Stimulated activated naive CD8-positive, alpha-beta T cell treated with anti-CD3 and anti-CD28 coated beads, Interleukin-15, Interleukin-2, amounts not matched to agents 100 U/mL and 50 U/mL, for 24 hours (primary cell): ENCODE measurements around the gene PLEKHM3.

ENCODE experiments used
- ATAC-seq: fragments of 150-1000 bp; cut with Tn5 transposase; one replicate; pipeline ENCODE4 v1.10.0; 2021
- DNase-seq: peaks from one replicate; pipeline ENCODE4 v3.0.0; 2021

Gene PLEKHM3

GRCh38 chr2:207854484-207855440 is 170.6 kb downstream of the PLEKHM3 start:
- ATAC-seq = no peak

GRCh38 chr2:207852791-207853190 is 172.5 kb downstream of the PLEKHM3 start:
- no peak for ATAC-seq

More at GRCh38 chr2:207854484-207855440, 170.6 kb downstream of the PLEKHM3 start:
- no peak for DNase-seq

GRCh38 chr2:207849443-207849842 is 175.9 kb downstream of the PLEKHM3 start:
- DNase-seq = no peak
- no peak for ATAC-seq

More at GRCh38 chr2:207852791-207853190, 172.5 kb downstream of the PLEKHM3 start:
- DNase-seq = no peak

- no peak for ATAC-seq
Measured at GRCh38 chr2:207848545-207848928, 176.8 kb downstream of the PLEKHM3 start.

GRCh38 chr2:207847807-207848544 is 177.4 kb downstream of the PLEKHM3 start:
- DNase-seq = no peak
- no peak for ATAC-seq

More at GRCh38 chr2:207848545-207848928, 176.8 kb downstream of the PLEKHM3 start:
- DNase-seq = no peak

GRCh38 chr2:207847098-207847806 is 178.1 kb downstream of the PLEKHM3 start:
- ATAC-seq (no peak), DNase-seq (no peak)

- ATAC-seq (no peak), DNase-seq (no peak)
Measured at GRCh38 chr2:207845202-207845864, 180.0 kb downstream of the PLEKHM3 start.

GRCh38 chr2:207844648-207845047 is 180.7 kb downstream of the PLEKHM3 start:
- ATAC-seq = no peak
- DNase-seq = no peak

GRCh38 chr2:207840101-207840500 is 185.2 kb downstream of the PLEKHM3 start:
- DNase-seq (no peak), ATAC-seq (no peak)

- DNase-seq (no peak), ATAC-seq (no peak)
Measured at GRCh38 chr2:207839575-207839974, 185.8 kb downstream of the PLEKHM3 start.

- no peak for ATAC-seq
- DNase-seq = no peak
Measured at GRCh38 chr2:207839028-207839427, 186.3 kb downstream of the PLEKHM3 start.

GRCh38 chr2:207836521-207837133 is 188.7 kb downstream of the PLEKHM3 start:
- DNase-seq (no peak), ATAC-seq (no peak)

GRCh38 chr2:207835805-207836204 is 189.5 kb downstream of the PLEKHM3 start:
- DNase-seq (no peak), ATAC-seq (no peak)

GRCh38 chr2:207833251-207833751 is 192.0 kb downstream of the PLEKHM3 start:
- ATAC-seq (peak; percentile 65), DNase-seq (no peak)

- ATAC-seq = no peak
- DNase-seq = no peak
Measured at GRCh38 chr2:207831584-207832248, 193.6 kb downstream of the PLEKHM3 start.

- DNase-seq = no peak
- ATAC-seq = no peak
Measured at GRCh38 chr2:207830778-207831438, 194.4 kb downstream of the PLEKHM3 start.

GRCh38 chr2:207828361-207829057 is 196.8 kb downstream of the PLEKHM3 start:
- ATAC-seq = no peak
- no peak for DNase-seq

GRCh38 chr2:207825978-207826377 is 199.3 kb downstream of the PLEKHM3 start:
- ATAC-seq (no peak), DNase-seq (no peak)
